ENCODE data around the gene RBM20.

Gene RBM20

DNA sequence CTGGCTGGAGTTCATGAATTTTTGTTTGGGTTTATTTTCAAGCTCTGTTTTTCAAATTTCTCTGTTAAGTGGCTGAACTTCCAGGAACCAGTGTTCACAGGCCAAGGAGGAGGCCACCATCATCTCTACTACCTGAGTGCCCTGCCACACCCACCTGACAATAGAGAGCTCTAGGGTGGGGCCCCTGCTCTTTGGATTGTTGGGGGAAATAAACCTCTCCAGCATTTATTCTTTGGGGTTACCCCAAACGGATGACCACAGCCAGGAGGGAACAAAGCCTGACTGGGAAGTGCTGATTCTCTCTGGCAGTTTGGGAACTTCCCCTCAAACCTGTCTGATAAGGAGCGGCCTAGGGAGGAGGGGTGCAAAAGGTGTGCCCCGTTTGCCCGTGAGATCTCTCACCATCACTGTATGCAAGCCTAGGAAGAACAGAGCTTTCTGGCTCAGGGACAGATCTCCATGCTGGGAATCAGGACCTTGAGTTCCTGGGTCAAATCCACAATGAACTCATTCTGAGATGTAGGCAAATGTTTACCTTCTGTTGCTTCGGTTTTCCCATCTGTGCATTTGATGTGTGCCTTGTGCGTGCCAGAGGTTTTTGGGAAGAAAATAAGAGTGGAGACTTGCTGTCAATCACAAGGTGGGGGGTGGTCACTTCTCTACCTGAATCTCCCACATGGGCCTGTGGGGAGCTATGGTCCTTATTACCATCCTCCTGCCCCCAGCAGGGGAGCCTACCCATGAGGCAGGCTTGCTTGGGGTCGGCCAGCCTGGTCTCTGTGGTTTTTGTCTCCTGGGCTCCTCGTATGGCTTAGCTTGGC lies 199.9 kb downstream of the RBM20 start:
- Histone ChIP-seq H3K4me1 (ENCODE audit: insufficient read depth, low read length) (peaks cover 23% of the 10 kb centered on the region), H3K27me3 (ENCODE audit: insufficient read depth, low read length) (no peaks in the 10 kb centered on the region), H3K36me3 (ENCODE audit: insufficient read depth, low read length) (no peaks in the 10 kb centered on the region), H2AFZ (ENCODE audit: low read depth, low read length) (no peak overlapping the region), H3K4me3 (ENCODE audit: low read length) (no peak overlapping the region), H3K9me3 (ENCODE audit: low read length) (no peaks in the 10 kb centered on the region)

GRCh38 chr10:110844617-110844881 lies 200.4 kb downstream of the RBM20 start:
- no peaks in the 10 kb centered on the region for H3K27me3 ChIP-seq (ENCODE audit: insufficient read depth, low read length)
- peaks cover 18% of the 10 kb centered on the region for H3K4me1 ChIP-seq (ENCODE audit: insufficient read depth, low read length)
- H3K4me3 ChIP-seq (ENCODE audit: low read length) = no peak overlapping the region
- no peak overlapping the region for H2AFZ ChIP-seq (ENCODE audit: low read depth, low read length)
- no peaks in the 10 kb centered on the region for H3K9me3 ChIP-seq (ENCODE audit: low read length)
- H3K36me3 ChIP-seq (ENCODE audit: insufficient read depth, low read length) = no peaks in the 10 kb centered on the region

- no peaks in the 10 kb centered on the region for H3K36me3 ChIP-seq (ENCODE audit: insufficient read depth, low read length)
- H3K4me3 ChIP-seq (ENCODE audit: low read length) = no peak overlapping the region
- H2AFZ ChIP-seq (ENCODE audit: low read depth, low read length) = no peak overlapping the region
- peaks cover 15% of the 10 kb centered on the region for H3K4me1 ChIP-seq (ENCODE audit: insufficient read depth, low read length)
- H3K9me3 ChIP-seq (ENCODE audit: low read length) = no peaks in the 10 kb centered on the region
- no peaks in the 10 kb centered on the region for H3K27me3 ChIP-seq (ENCODE audit: insufficient read depth, low read length)
These were observed 201.1 kb downstream of the RBM20 start for GRCh38 chr10:110845192-110845755.

DNA sequence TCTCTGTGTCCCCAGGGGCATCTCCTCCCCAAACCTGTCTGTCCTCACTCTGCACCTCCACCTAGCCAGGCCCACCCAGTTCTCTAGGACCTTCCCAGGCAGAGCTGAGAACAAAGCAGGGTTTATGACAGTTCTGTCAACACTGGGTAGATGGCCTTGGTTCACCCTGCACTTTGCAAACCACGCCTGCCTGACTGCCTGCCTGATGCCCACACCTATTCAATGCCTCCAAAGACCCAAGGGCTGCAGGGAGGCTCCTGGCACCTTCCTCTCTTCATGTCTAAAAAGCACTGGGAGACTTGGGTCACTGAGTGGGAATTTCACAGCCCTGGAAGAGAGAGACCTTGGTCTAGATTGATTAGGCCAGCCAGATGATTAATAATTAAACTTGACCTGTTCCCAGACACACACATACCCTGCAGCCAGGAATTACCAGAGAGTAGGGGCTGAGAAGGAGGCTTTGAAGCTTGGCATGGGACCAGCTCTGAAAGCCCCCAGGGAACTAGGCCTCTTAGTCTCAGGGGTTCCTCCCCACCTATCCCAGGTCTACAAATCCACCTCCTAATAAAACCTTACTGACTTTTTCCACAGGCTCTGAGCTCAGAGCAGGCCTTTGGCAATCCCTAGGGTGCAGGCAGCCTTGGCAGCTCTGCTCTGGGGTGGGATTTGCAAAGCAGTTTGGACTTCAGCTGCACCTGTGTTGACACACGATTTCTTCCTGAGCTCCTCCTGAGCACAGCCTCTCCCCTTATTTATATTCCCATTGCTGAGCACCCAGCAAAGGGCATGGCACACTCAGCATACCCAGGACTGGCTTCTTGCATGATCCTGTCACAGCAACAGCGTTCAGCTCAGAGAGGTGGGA lies 201.9 kb downstream of the RBM20 start:
- Histone ChIP-seq H3K27me3 (ENCODE audit: insufficient read depth, low read length) (no peaks in the 10 kb centered on the region), H3K9me3 (ENCODE audit: low read length) (no peaks in the 10 kb centered on the region), H3K4me1 (ENCODE audit: insufficient read depth, low read length) (peaks cover 15% of the 10 kb centered on the region), H3K36me3 (ENCODE audit: insufficient read depth, low read length) (no peaks in the 10 kb centered on the region), H2AFZ (ENCODE audit: low read depth, low read length) (no peak overlapping the region), H3K4me3 (ENCODE audit: low read length) (no peak overlapping the region)

DNA sequence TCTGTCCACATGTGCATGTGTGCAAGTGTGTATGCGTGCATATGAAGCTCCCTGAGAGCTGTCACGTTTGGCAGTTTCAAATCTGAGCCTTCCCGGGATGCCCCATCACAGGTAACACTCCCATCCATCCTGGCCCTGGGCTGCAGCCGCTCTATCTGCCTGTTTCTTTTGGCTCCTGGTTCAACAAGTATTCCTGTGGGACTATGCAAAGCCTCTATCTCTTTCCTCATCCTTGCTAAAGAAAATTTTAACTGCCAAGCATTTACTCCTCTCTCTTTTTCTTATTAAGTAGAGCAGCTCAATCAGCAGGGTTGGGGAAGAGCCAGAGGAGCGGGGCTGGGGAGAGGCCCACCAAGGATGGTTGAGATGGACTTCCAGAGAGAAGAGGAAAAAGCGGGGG lies 203.2 kb downstream of the RBM20 start:
- H3K4me3 ChIP-seq (ENCODE audit: low read length) = no peak overlapping the region
- no peaks in the 10 kb centered on the region for H3K9me3 ChIP-seq (ENCODE audit: low read length)
- no peaks in the 10 kb centered on the region for H3K36me3 ChIP-seq (ENCODE audit: insufficient read depth, low read length)
- H3K27me3 ChIP-seq (ENCODE audit: insufficient read depth, low read length) = no peaks in the 10 kb centered on the region
- peaks cover 13% of the 10 kb centered on the region for H3K4me1 ChIP-seq (ENCODE audit: insufficient read depth, low read length)
- H2AFZ ChIP-seq (ENCODE audit: low read depth, low read length) = no peak overlapping the region

- no peaks in the 10 kb centered on the region for H3K36me3 ChIP-seq (ENCODE audit: insufficient read depth, low read length)
- no peaks in the 10 kb centered on the region for H3K9me3 ChIP-seq (ENCODE audit: low read length)
- no peak overlapping the region for H2AFZ ChIP-seq (ENCODE audit: low read depth, low read length)
- H3K27me3 ChIP-seq (ENCODE audit: insufficient read depth, low read length) = no peaks in the 10 kb centered on the region
- H3K4me3 ChIP-seq (ENCODE audit: low read length) = no peak overlapping the region
- H3K4me1 ChIP-seq (ENCODE audit: insufficient read depth, low read length) = peaks cover 7% of the 10 kb centered on the region
These were observed 204.0 kb downstream of the RBM20 start for GRCh38 chr10:110848106-110848505.

- H3K4me1 ChIP-seq (ENCODE audit: insufficient read depth, low read length) = no peaks in the 10 kb centered on the region
These were observed 206.0 kb downstream of the RBM20 start for GRCh38 chr10:110850099-110850498.

GRCh38 chr10:110851020-110851612 lies 207.0 kb downstream of the RBM20 start:
- no peaks in the 10 kb centered on the region for H3K36me3 ChIP-seq (ENCODE audit: insufficient read depth, low read length)
- no peaks in the 10 kb centered on the region for H3K27me3 ChIP-seq (ENCODE audit: insufficient read depth, low read length)
- H3K4me3 ChIP-seq (ENCODE audit: low read length) = no peak overlapping the region
- no peaks in the 10 kb centered on the region for H3K9me3 ChIP-seq (ENCODE audit: low read length)
- H3K4me1 ChIP-seq (ENCODE audit: insufficient read depth, low read length) = no peaks in the 10 kb centered on the region
- H2AFZ ChIP-seq (ENCODE audit: low read depth, low read length) = no peak overlapping the region

More at GRCh38 chr10:110850099-110850498, 206.0 kb downstream of the RBM20 start:
- H3K9me3 ChIP-seq (ENCODE audit: low read length) = no peaks in the 10 kb centered on the region
- no peaks in the 10 kb centered on the region for H3K27me3 ChIP-seq (ENCODE audit: insufficient read depth, low read length)
- H3K4me3 ChIP-seq (ENCODE audit: low read length) = no peak overlapping the region
- no peak overlapping the region for H2AFZ ChIP-seq (ENCODE audit: low read depth, low read length)
- H3K36me3 ChIP-seq (ENCODE audit: insufficient read depth, low read length) = no peaks in the 10 kb centered on the region

DNA sequence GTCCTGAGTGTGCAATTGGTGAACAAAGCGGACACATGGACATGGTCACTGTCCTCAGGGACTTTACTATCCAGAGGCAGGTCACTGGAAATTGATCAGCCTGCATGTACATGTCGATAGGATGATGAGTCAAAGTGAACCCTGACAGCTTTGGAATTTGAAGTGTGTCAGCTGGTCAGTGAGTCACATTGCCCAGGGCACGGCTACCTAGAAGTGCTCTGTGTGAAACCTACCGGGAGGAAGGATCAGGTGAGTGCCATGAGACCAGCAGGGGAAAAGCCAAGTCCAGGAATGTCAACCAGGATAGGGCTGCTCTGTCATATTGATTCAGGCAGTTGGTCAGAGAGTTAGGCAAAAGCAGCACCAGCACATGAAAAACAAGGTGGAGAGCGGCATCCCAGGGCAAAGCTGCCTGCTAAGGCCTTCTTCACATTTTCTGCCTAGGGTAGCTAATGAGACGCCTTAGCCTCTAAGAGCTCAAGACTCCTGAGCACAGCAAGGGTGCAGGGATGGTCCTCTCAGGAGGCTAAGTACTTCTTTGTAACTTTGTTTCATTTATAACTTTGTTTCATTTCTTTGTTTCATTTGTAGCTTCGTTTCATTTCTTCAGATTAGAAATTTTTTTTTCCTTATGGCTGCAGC lies 208.2 kb downstream of the RBM20 start:
- Histone ChIP-seq H3K9me3 (ENCODE audit: low read length) (no peaks in the 10 kb centered on the region), H3K4me1 (ENCODE audit: insufficient read depth, low read length) (peaks cover 2% of the 10 kb centered on the region), H3K4me3 (ENCODE audit: low read length) (no peak overlapping the region), H3K27me3 (ENCODE audit: insufficient read depth, low read length) (no peaks in the 10 kb centered on the region), H2AFZ (ENCODE audit: low read depth, low read length) (no peak overlapping the region), H3K36me3 (ENCODE audit: insufficient read depth, low read length) (no peaks in the 10 kb centered on the region)

DNA sequence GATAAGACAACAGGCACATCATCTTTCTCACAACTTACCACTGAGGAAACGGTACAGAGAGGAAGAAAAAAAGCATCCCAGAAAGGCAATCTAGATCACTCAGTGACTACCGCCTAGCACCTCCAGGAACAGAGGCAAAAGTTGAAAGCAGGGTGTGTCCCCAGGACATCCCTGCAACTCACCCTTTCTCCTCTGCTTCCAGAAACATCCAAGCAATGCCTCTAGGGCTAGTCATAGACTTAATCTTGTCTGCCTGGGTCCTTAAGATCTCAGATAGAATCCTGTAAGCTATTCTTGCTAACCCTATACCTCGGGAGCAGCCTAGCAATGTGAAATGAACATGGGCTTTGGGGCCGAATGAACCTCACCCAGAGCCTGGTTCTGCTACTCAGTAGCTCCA lies 208.8 kb downstream of the RBM20 start:
- H3K9me3 ChIP-seq (ENCODE audit: low read length) = no peaks in the 10 kb centered on the region
- no peaks in the 10 kb centered on the region for H3K36me3 ChIP-seq (ENCODE audit: insufficient read depth, low read length)
- H3K4me3 ChIP-seq (ENCODE audit: low read length) = no peak overlapping the region
- no peaks in the 10 kb centered on the region for H3K27me3 ChIP-seq (ENCODE audit: insufficient read depth, low read length)
- H2AFZ ChIP-seq (ENCODE audit: low read depth, low read length) = no peak overlapping the region
- H3K4me1 ChIP-seq (ENCODE audit: insufficient read depth, low read length) = peaks cover 8% of the 10 kb centered on the region

- no peaks in the 10 kb centered on the region for H3K27me3 ChIP-seq (ENCODE audit: insufficient read depth, low read length)
- no peak overlapping the region for H3K4me3 ChIP-seq (ENCODE audit: low read length)
- peaks cover 15% of the 10 kb centered on the region for H3K4me1 ChIP-seq (ENCODE audit: insufficient read depth, low read length)
- H3K9me3 ChIP-seq (ENCODE audit: low read length) = no peaks in the 10 kb centered on the region
- H2AFZ ChIP-seq (ENCODE audit: low read depth, low read length) = no peak overlapping the region
- H3K36me3 ChIP-seq (ENCODE audit: insufficient read depth, low read length) = no peaks in the 10 kb centered on the region
These were observed 209.9 kb downstream of the RBM20 start for GRCh38 chr10:110853921-110854605.

Measured in neuron (in vitro differentiated cells).